PFSK-1 (cell line): ENCODE results near the gene GPR82.

Experiments used
- FOXP2 ChIP-seq: optimal IDR thresholded peaks from 2 replicates; pipeline ENCODE3; 2011; ENCODE audit warnings: borderline replicate concordance, control low read depth, inconsistent platforms; ENCODE audit not compliant: insufficient read depth; ENCODE audit errors: extremely low read length, extremely low read depth
- POLR2AphosphoS5 ChIP-seq: IDR thresholded peaks from 2 replicates; pipeline ENCODE4 v1.6.1; 2012; ENCODE audit warnings: low read depth, mild to moderate bottlenecking, control low read depth, low read length, moderate library complexity
- SIN3A ChIP-seq: IDR thresholded peaks from 2 replicates; pipeline ENCODE4 v1.6.1; 2012; ENCODE audit warnings: mild to moderate bottlenecking, low read length, moderate library complexity, borderline replicate concordance; ENCODE audit not compliant: insufficient read depth
- TAF1 ChIP-seq: IDR thresholded peaks from 2 replicates; pipeline ENCODE4 v1.6.1; 2012; ENCODE audit warnings: low read length, control low read depth, borderline replicate concordance; ENCODE audit not compliant: insufficient read depth
- TF ChIP-seq, protein P1 (sequence below), 2 experiments: IDR thresholded peaks; 2 replicates each; pipeline versions ENCODE4 v1.6.1 to v1.8.0; 2011 to 2012; ENCODE audit warnings: low read depth in 2 of 2, low read length in 2 of 2, control low read depth in 1 of 2, inconsistent platforms in 1 of 2, mild to moderate bottlenecking in 1 of 2, moderate library complexity in 1 of 2; ENCODE audit not compliant: insufficient read depth in 1 of 2

Gene GPR82

DNA sequence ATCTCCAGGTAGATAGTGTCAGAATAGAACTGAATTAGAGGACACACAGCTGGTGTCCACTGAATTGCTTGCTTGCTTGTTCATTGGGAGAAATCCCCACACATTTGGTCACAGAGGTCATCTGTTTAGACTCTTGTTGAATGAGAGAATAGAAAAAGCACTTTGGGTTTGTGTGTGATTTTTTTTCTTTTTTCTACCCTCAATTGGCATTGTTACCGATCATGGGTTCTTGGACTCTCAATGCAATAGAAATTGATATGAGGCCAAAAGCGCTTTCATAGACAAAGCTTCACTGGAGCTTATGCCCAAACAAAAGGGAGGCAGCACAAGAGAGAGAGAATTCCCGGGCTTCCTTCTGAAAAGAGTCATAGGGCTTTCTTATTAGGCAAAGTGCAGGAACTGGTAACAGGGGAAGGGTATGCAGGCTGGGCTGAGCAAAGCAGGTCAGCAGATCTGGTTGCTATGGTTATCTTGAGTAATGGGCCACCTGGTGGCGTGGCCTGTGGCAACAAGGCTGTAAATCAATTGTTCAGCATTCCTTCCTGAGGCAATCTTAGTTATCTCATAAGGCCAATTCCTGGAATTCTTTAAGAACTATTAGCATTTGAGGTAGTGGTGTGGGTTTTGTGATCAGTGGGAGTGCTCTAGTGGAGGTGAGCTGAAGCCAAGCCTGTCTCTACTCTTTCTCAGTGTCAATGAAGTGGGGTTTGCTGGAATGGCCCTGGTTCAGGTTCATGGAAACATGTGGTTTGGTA is 5.3 kb upstream of the GPR82 start:
- TF ChIP-seq TAF1 (no peak), SIN3A (no peak), POLR2AphosphoS5 (no peak), FOXP2 (no peak)
- TF ChIP-seq, protein P1, sequence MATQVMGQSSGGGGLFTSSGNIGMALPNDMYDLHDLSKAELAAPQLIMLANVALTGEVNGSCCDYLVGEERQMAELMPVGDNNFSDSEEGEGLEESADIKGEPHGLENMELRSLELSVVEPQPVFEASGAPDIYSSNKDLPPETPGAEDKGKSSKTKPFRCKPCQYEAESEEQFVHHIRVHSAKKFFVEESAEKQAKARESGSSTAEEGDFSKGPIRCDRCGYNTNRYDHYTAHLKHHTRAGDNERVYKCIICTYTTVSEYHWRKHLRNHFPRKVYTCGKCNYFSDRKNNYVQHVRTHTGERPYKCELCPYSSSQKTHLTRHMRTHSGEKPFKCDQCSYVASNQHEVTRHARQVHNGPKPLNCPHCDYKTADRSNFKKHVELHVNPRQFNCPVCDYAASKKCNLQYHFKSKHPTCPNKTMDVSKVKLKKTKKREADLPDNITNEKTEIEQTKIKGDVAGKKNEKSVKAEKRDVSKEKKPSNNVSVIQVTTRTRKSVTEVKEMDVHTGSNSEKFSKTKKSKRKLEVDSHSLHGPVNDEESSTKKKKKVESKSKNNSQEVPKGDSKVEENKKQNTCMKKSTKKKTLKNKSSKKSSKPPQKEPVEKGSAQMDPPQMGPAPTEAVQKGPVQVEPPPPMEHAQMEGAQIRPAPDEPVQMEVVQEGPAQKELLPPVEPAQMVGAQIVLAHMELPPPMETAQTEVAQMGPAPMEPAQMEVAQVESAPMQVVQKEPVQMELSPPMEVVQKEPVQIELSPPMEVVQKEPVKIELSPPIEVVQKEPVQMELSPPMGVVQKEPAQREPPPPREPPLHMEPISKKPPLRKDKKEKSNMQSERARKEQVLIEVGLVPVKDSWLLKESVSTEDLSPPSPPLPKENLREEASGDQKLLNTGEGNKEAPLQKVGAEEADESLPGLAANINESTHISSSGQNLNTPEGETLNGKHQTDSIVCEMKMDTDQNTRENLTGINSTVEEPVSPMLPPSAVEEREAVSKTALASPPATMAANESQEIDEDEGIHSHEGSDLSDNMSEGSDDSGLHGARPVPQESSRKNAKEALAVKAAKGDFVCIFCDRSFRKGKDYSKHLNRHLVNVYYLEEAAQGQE (IDR thresholded peaks at IDR 0.05; ENCODE audit: insufficient read depth in 1 of 2, low read depth in 2 of 2, low read length in 2 of 2): no peak

DNA sequence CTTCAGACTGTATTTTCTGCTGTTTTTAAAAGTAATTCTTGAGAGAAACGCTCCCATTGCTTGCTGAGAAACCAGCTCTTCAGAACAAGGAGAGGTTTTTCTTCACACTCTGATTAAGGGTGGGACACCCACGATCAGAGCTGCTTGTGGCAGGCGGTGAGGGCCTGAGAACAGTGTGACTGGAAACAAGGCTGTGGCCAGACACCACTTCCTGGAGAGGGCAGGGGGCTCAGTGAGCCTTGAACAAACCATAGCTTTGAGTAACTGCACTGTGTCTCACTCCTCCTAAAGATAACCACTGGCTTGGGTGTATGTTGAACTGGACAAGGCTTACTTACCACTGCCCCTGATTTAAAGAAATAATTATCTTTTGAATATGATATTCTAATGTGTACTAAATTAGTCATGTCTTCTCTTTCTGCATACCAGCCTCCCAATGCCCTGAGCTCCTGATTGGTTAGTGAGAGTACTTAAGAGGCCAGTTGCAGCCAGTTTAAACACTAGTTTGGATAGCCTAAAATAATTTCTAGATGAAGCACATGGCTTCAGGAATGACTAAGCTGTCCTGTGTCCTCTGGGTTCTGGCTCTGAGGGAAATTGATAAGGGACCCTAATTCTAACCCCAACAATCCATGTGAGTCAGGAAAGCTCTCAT is 3.7 kb upstream of the GPR82 start:
- TF ChIP-seq TAF1 (no peak), SIN3A (no peak), FOXP2 (no peak), POLR2AphosphoS5 (no peak)
- TF ChIP-seq, protein P1 (IDR thresholded peaks at IDR 0.05; ENCODE audit: insufficient read depth in 1 of 2, low read depth in 2 of 2, low read length in 2 of 2): no peak

DNA sequence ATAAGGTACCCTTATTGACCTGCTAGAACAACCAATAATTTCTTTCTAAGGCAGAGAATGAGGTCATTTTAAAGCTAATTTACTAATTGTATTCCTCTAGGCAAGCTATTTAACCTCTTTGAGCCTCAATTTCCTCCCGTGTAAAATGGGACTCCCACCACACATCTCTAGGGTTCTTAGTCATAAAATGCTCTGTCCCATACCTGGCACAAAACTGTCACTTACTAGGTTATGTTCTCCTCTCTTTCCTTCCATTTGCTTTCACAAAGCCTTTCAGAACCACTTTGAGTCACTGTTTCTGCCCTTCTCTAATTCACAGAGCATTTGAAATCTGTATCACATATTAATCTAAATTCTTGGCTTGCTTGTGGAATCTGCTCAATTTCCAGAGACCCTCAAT is 2.4 kb upstream of the GPR82 start:
- no peak for TF ChIP-seq TAF1
- TF ChIP-seq SIN3A: no peak
- no peak for TF ChIP-seq FOXP2
- no peak for TF ChIP-seq POLR2AphosphoS5
- TF ChIP-seq, protein P1 (IDR thresholded peaks at IDR 0.05; ENCODE audit: insufficient read depth in 1 of 2, low read depth in 2 of 2, low read length in 2 of 2): no peak

DNA sequence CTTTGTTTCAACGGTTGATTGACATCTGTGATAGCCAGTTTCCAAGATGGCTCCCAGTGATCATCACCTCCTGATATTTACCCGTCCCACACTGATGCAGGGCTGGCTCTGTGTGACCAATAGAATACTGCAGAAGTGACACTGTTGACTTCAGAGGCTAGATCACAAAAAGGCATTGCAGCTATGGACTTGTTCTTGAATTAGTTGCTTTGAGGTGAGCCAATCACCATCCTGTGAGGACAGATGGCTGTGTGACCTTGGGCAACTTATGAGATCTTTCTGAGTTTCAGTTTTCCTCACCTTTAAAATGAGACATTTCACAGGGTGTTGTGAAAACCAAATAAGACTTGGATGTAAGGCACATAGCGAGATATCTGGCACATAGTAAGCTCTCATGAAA is 1.8 kb upstream of the GPR82 start:
- TF ChIP-seq TAF1 (no peak), SIN3A (no peak), POLR2AphosphoS5 (no peak), FOXP2 (no peak)
- TF ChIP-seq, protein P1 (IDR thresholded peaks at IDR 0.05; ENCODE audit: insufficient read depth in 1 of 2, low read depth in 2 of 2, low read length in 2 of 2): no peak
